ENCODE data around the gene LGMN. TPM values are rescaled to one million over a fixed set of nuclear protein-coding genes. Genes with fewer than 3 reads are reported as not detected.

LGMN gene
- total RNA-seq, 4 donors from 2014 or later = 226 to 405 (median 297) TPM

- intact Hi-C loops (cut with DNase I) = no loop called here
- H3K27ac ChIP-seq = no peak overlapping the region
- H3K9me3 ChIP-seq = no peaks in the 10 kb centered on the region
- TF ChIP-seq CTCF (IDR thresholded peaks at IDR 0.05) = no peak
- TF ChIP-seq POLR2A (IDR thresholded peaks at IDR 0.05) = no peak
- peaks cover 0 to 7% of the 10 kb centered on the region in 2 donors for H3K4me1 ChIP-seq
- no peak overlapping the region for H3K4me3 ChIP-seq (replicated peaks in 1 of 3)
- WGBS, 2 donors = 92 to 100% methylated on average over 1 to 2 of the region's 4 CpGs
- no peaks in the 10 kb centered on the region for H3K36me3 ChIP-seq
- DNase-seq = no peak
- no peaks in the 10 kb centered on the region for H3K27me3 ChIP-seq
Observed at GRCh38 chr14:92679246-92679645, 69.2 kb downstream of the LGMN start.

- Histone ChIP-seq H3K9me3 (no peaks in the 10 kb centered on the region), H3K27me3 (no peaks in the 10 kb centered on the region), H3K4me1 (peaks cover 0 to 7% of the 10 kb centered on the region in 2 donors), H3K4me3 (replicated peaks in 1 of 3) (no peak overlapping the region), H3K36me3 (no peaks in the 10 kb centered on the region), H3K27ac (no peak overlapping the region)
- intact Hi-C loops (cut with DNase I) = no loop called here
- 70 to 100% methylated on average over 3 to 5 of the region's 5 CpGs for WGBS, 2 donors
- DNase-seq = no peak
- TF ChIP-seq POLR2A (IDR thresholded peaks at IDR 0.05) (no peak), CTCF (IDR thresholded peaks at IDR 0.05) (no peak)
Observed at GRCh38 chr14:92678766-92679165, 69.7 kb downstream of the LGMN start.

- no peaks in the 10 kb centered on the region for H3K9me3 ChIP-seq
- H3K27ac ChIP-seq = no peak overlapping the region
- WGBS, 2 donors = 98% methylated on average over 2 of the region's 2 CpGs
- intact Hi-C loops (cut with DNase I) = no loop called here
- no peak for DNase-seq
- no peak overlapping the region for H3K4me3 ChIP-seq (replicated peaks in 1 of 3)
- H3K4me1 ChIP-seq = peaks cover 0 to 7% of the 10 kb centered on the region in 2 donors
- TF ChIP-seq CTCF (IDR thresholded peaks at IDR 0.05) (no peak), POLR2A (IDR thresholded peaks at IDR 0.05) (no peak)
- H3K36me3 ChIP-seq = no peaks in the 10 kb centered on the region
- no peaks in the 10 kb centered on the region for H3K27me3 ChIP-seq
Observed at GRCh38 chr14:92677955-92678354, 70.5 kb downstream of the LGMN start.

- 75 to 80% methylated on average over 4 of the region's 4 CpGs for WGBS, 2 donors
- H3K4me1 ChIP-seq = peaks cover 0 to 7% of the 10 kb centered on the region in 2 donors
- no peaks in the 10 kb centered on the region for H3K36me3 ChIP-seq
- intact Hi-C loops (cut with DNase I) = no loop called here
- no peak overlapping the region for H3K27ac ChIP-seq
- no peak for DNase-seq
- H3K9me3 ChIP-seq = no peaks in the 10 kb centered on the region
- no peak overlapping the region for H3K4me3 ChIP-seq (replicated peaks in 1 of 3)
- H3K27me3 ChIP-seq = no peaks in the 10 kb centered on the region
- TF ChIP-seq CTCF (IDR thresholded peaks at IDR 0.05) = no peak
- TF ChIP-seq POLR2A (IDR thresholded peaks at IDR 0.05) = no peak
Observed at GRCh38 chr14:92677087-92677668, 71.2 kb downstream of the LGMN start.

- no peaks in the 10 kb centered on the region for H3K36me3 ChIP-seq
- intact Hi-C loops (cut with DNase I) = no loop called here
- H3K27ac ChIP-seq = no peak overlapping the region
- WGBS, 2 donors = 84 to 91% methylated on average over 6 to 8 of the region's 8 CpGs
- no peaks in the 10 kb centered on the region for H3K9me3 ChIP-seq
- H3K4me3 ChIP-seq (replicated peaks in 1 of 3) = no peak overlapping the region
- TF ChIP-seq CTCF (IDR thresholded peaks at IDR 0.05) (no peak), POLR2A (IDR thresholded peaks at IDR 0.05) (no peak)
- no peak for DNase-seq
- peaks cover 0 to 7% of the 10 kb centered on the region in 2 donors for H3K4me1 ChIP-seq
- H3K27me3 ChIP-seq = no peaks in the 10 kb centered on the region
Observed at GRCh38 chr14:92676403-92677086, 71.9 kb downstream of the LGMN start.
